GM19467 (cell line): ENCODE results near the gene C1QTNF12.
"Not testable (repeated sequence)": the region's sequence is repeated elsewhere in the genome, so short reads cannot be mapped to it uniquely, and the experiment has no call there.

Experiments
- ATAC-seq: cut with Tn5 transposase; IDR thresholded peaks from one replicate; pipeline ENCODE4 v1.9.1; 2021; ENCODE audit warnings: mild to moderate bottlenecking, moderate library complexity; ENCODE audit not compliant: unreplicated experiment

The C1QTNF12 gene

GRCh38 chr1:1259951-1260600, 13.6 kb upstream of the C1QTNF12 start:
- ATAC-seq, result no peak

DNA sequence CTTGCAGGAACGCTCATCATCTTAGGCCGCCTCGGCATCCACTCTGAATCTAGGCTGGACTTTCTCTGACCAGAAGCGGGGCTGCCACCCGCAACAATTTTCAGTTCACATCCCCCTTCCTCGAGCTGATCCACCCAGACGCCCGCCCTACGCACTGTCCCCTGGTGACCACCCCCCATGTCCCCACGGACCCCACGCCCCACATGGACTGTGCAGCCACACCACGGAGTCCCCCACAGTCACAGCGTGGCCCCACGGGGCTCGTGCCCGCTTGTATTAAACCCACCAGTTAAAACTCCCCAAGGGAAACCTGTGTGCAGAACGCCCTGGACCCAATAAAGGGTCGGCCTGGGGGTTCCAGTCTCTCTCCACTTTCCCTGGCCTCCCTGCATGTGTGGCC, 13.0 kb upstream of the C1QTNF12 start:
- no peak for ATAC-seq

GRCh38 chr1:1259119-1259488, 12.6 kb upstream of the C1QTNF12 start:
- ATAC-seq, result no peak

- ATAC-seq, result no peak
These were observed 10.7 kb upstream of the C1QTNF12 start for GRCh38 chr1:1256956-1257871.

DNA sequence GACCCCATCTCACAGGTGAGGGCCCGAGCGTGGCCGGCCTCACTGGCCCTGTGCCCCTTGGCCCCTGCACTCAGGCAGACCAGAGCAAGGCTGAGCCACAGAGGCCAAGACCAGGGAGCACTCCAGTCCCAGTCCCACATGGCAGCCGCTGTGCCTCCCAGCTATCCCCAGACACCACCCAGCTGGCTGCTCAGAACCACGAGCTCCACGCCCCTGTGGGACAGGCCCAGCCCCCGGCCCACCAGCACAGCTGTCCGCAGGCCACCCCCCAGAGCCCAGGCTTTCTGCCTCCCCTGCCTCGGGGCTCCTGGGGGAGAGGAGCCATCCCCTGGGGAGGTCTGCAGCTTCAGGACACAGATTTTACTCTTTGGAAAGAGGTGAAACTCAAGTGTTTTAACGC, 9.1 kb upstream of the C1QTNF12 start:
- ATAC-seq, result no peak

GRCh38 chr1:1255078-1255477, 8.6 kb upstream of the C1QTNF12 start:
- ATAC-seq, result no peak

DNA sequence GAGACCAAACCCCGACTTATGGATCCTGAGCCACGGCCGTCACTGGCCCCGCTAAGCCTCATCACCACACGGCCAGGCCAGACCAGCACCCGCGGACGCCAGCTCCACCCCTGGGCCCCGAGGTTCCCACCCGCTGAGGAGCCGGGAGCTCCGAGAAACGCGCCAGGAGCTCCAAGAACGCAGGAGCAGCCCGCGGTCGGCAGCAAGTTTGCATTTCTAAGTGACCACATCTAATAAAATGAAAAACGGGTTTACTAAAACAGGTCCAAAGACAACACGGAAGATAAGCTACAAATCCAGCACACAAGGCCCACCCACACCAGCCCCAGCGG, 8.1 kb upstream of the C1QTNF12 start:
- no peak for ATAC-seq

GRCh38 chr1:1253972-1254666, 7.6 kb upstream of the C1QTNF12 start:
- ATAC-seq, result no peak

DNA sequence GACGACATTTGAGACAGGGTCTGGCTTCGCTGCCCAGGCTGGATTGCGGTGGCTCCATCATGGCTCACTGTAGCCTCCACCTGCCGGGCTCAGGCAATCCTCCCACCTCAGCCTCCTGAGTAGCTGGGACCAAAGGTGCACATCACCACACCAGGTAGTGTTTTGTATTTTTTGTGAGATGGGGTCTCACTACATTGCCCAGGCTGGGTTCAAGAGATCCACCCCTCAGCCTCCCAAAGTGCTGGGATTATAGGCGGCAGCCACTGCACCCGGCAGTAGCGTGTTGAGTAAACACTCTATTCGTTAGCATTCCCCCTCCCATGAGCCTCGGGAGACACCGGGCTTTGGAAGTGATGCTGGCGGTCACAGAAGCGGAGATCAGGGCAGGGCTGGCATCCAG, 6.8 kb upstream of the C1QTNF12 start:
- ATAC-seq, result no peak

DNA sequence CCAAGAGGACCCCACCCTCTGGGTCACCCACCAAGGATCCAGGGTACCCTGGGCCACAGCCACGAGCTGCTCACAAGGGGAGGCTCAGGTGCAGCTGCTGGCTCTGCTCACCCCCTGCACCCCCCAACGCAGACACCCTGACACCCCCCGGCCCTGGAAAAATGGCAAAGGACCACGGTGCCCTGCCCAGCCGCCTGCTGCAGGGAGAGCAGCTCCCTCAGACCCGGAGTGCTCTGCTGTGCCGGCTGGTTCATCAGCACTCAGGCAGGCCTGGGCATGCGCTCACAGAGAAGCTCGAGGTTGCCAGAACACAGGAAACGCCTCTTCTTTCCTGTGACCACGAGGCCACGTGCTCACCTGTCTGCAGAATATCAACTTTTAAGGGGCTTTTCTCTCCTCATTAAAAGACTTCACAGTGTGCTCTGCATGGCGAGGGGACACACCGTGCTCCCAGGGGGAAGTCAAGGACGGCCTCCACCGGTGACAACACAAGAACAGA, 4.3 kb upstream of the C1QTNF12 start:
- ATAC-seq, result no peak

GRCh38 chr1:1248009-1248913, 1.7 kb upstream of the C1QTNF12 start:
- not testable (repeated sequence) for ATAC-seq

GRCh38 chr1:1247341-1247913, 905 bp upstream of the C1QTNF12 start:
- ATAC-seq, result no peak

- no peak for ATAC-seq
These were observed 525 bp downstream of the C1QTNF12 start for GRCh38 chr1:1245817-1246576.

DNA sequence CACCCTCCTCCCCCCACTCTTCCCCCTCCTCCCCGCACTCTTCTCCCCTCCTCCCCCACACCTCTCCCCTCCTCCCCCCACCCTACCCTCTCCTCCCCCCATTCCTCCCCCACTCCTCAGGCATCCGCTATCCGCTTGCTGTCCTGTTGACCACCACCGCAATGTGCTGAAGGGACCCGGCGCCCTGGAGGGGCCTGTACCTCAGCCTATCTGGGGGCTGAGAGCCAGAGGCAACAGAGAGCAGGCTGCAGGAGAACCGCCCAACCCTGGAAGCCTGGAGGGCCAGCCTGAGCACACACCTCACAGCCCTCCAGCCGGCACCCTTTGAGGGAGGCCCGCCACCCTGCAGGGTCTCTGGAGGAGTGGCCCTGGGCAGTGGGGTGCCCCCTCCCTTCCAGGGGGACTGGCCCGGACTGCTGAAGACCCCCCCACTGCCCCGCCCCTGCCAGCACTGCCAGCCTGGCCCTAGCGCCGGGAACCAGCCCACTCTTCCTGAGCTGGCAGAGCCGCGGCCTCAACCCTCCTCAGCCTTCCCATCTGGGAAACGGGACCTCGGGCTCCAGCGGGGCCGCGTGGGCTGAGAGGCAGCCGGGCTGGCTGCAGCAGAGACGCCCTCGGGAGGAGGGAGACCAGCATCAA, 1.2 kb downstream of the C1QTNF12 start:
- no peak for ATAC-seq

- no peak for ATAC-seq
These were observed 2.2 kb downstream of the C1QTNF12 start for GRCh38 chr1:1244192-1244811.

DNA sequence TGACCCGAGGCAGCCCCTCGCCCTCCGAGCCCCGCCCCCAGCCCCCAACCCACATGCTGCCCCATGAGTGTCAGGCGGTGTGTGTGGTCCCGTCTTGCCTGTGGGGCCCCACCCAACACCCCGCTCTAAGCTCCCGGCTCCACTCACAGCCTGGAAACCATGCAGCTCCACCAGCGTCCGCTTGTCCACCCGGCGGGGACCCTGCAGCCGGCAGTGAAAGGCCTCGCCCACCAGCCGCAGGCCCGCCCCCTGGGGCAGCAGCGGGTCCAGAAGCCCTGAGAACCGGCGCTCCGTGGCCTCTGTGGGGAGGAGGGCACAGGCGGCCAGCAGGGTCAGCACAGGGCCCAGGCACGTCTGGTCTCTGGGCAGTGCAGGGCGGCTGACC, 2.7 kb downstream of the C1QTNF12 start:
- ATAC-seq, result no peak

- no peak for ATAC-seq
These were observed 3.3 kb downstream of the C1QTNF12 start for GRCh38 chr1:1243266-1243660.

- ATAC-seq, result no peak
These were observed 3.9 kb downstream of the C1QTNF12 start for GRCh38 chr1:1242461-1243265.
